Gastrocnemius medialis (tissue), 4 donors: ENCODE data around the gene UMAD1. TPM values are rescaled to one million over a fixed set of nuclear protein-coding genes. Genes with fewer than 3 reads are reported as not detected.
A peak's percentile ranks its signal among the peaks of the same experiment; 100 is the strongest.

Experiments
- ATAC-seq, 2 donors: fragments of 150-250 bp; one replicate each; pipeline ENCODE4 v1.9.1; 2016
- DNase-seq, 2 donors: peaks; one replicate each; pipeline ENCODE4 v3.0.0-alpha.2; 2019
- H3K27ac ChIP-seq, 4 donors: fragments of 200-600 bp; sonication (generic); 1 replicate in 1 of 4; 2 replicates in 3 of 4; pipeline ENCODE4 v1.5.1; 2016 to 2018; ENCODE audit warnings: mild to moderate bottlenecking in 2 of 4, moderate library complexity in 1 of 4
- H3K27me3 ChIP-seq, 3 donors: fragments of 200-600 bp; sonication (generic) in 2 of 3; 1 replicate in 1 of 3; 2 replicates in 2 of 3; pipeline versions ENCODE4 v1.5.1 to v1.6.0; 2016 to 2019; ENCODE audit warnings: mild to moderate bottlenecking in 1 of 3, moderate library complexity in 1 of 3
- H3K36me3 ChIP-seq, 2 donors: fragments of 200-600 bp; sonication (generic) in 1 of 2; one replicate each; pipeline ENCODE4 v1.5.1; 2017 to 2018
- H3K4me1 ChIP-seq, 2 donors: fragments of 200-600 bp; sonication (generic) in 1 of 2; one replicate each; pipeline ENCODE4 v1.5.1; 2016 to 2017; ENCODE audit warnings: mild to moderate bottlenecking in 2 of 2
- H3K4me3 ChIP-seq, 4 donors: fragments of 200-600 bp; sonication (generic) in 3 of 4; 1 replicate in 1 of 4; 2 replicates in 3 of 4; pipeline ENCODE4 v1.5.1; 2016 to 2019; ENCODE audit warnings: mild to moderate bottlenecking in 2 of 4
- H3K9me3 ChIP-seq, 3 donors: fragments of 200-600 bp; sonication (generic) in 2 of 3; 1 replicate in 1 of 3; 2 replicates in 2 of 3; pipeline ENCODE4 v1.5.1; 2016 to 2019
- POLR2A ChIP-seq, 2 donors: fragments of 450-650 bp; IDR thresholded peaks; one replicate each; pipeline ENCODE4 v1.6.1; 2017; ENCODE audit warnings: antibody characterized with exemption in 2 of 2, mild to moderate bottlenecking in 2 of 2, moderate library complexity in 2 of 2
- in situ Hi-C, 4 donors: fragments of 200-750 bp; cut with MboI; loops; one replicate each; pipeline versions ENCODE4 v1.15.0 to v1.8.0; 2017; ENCODE audit warnings: low sequenced_read_pairs in 4 of 4
- intact Hi-C: fragments of 100-400 bp; cut with DNase I; formaldehyde crosslinking; loops from one replicate; pipeline ENCODE4 v1.15.1; 2023; ENCODE audit warnings: low total_unique reads
- total RNA-seq, 4 donors: library from RNA; depleted of rRNA; stranded (reverse); fragments of >200 nt; gene quantifications; one replicate each; pipeline versions ENCODE4 v1.1.0 to v1.2.3, GENCODE V29; 2016
- TF ChIP-seq, protein P1 (sequence below), 5 experiments: fragments of 450-650 bp in 3 of 5; fragments of 200-600 bp in 2 of 5; sonication (generic) in 2 of 5; IDR thresholded peaks in 4 of 5; conservative IDR thresholded peaks in 1 of 5; 1 replicate in 4 of 5; 2 replicates in 1 of 5; pipeline ENCODE4 v1.5.1; 2016 to 2019; ENCODE audit warnings: antibody characterized with exemption in 5 of 5, mild to moderate bottlenecking in 3 of 5, moderate library complexity in 3 of 5

Gene UMAD1
- total RNA-seq, 4 donors from 2014 or later, result 10.2 to 16.0 (median 11.1) TPM

DNA sequence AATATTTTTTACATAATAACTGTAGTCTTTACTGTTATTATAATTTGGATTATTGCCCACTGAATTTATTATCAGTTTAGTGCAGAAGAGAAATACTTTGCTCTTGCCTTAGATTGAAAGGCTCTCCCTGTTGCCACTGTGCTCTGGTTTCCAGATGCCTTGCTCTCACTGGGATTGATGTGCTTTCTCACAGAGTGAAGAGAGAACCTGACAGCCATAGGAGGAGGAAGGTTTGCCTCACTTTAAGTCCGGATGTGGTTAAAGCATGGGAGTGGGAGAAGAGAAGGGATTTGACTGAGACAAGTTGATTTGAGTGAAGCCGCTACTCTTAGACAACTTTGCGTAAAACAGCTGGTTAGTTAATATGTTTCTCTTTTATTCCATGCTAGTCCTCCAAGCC is 146.0 kb downstream of the UMAD1 start:
- no peaks in the 10 kb centered on the region for H3K27me3 ChIP-seq
- DNase-seq, result no peak
- H3K9me3 ChIP-seq, result no peaks in the 10 kb centered on the region
- peaks cover 2 to 4% of the 10 kb centered on the region in 2 donors for H3K4me1 ChIP-seq
- no peak overlapping the region for H3K4me3 ChIP-seq
- intact Hi-C loops (no loop called here), in situ Hi-C loops (no loop called here)
- TF ChIP-seq, protein P1, sequence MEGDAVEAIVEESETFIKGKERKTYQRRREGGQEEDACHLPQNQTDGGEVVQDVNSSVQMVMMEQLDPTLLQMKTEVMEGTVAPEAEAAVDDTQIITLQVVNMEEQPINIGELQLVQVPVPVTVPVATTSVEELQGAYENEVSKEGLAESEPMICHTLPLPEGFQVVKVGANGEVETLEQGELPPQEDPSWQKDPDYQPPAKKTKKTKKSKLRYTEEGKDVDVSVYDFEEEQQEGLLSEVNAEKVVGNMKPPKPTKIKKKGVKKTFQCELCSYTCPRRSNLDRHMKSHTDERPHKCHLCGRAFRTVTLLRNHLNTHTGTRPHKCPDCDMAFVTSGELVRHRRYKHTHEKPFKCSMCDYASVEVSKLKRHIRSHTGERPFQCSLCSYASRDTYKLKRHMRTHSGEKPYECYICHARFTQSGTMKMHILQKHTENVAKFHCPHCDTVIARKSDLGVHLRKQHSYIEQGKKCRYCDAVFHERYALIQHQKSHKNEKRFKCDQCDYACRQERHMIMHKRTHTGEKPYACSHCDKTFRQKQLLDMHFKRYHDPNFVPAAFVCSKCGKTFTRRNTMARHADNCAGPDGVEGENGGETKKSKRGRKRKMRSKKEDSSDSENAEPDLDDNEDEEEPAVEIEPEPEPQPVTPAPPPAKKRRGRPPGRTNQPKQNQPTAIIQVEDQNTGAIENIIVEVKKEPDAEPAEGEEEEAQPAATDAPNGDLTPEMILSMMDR (IDR thresholded peaks at IDR 0.05 in 4 of 5, conservative IDR thresholded peaks at IDR 0.05 in 1 of 5), result no peak
- TF ChIP-seq POLR2A (IDR thresholded peaks at IDR 0.05), result no peak
- no peak for ATAC-seq
- no peak overlapping the region for H3K27ac ChIP-seq
- H3K36me3 ChIP-seq, result no peaks in the 10 kb centered on the region

DNA sequence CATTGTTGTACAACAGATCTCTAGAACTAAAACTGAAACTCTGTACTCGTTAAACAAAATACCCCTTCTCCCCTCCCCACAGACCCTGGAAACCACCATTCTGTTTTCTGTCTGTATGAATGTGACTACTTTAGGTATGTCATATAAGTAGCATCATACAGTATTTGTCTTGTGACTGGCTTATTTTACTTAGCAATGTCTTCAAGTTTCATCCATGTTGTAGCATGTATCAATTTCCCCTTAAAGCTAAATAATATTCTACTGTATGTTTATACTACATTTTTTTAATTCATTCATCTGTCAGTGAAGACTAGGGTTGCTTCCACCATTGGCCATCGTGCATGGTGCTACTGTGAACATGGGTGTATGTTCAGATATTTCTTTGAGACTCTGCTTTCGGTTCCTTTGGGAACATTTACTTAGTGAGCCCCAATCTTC is 149.0 kb downstream of the UMAD1 start:
- in situ Hi-C loops (no loop called here), intact Hi-C loops (no loop called here)
- no peak for ATAC-seq
- no peak overlapping the region for H3K27ac ChIP-seq
- no peaks in the 10 kb centered on the region for H3K9me3 ChIP-seq
- H3K36me3 ChIP-seq, result no peaks in the 10 kb centered on the region
- no peak overlapping the region for H3K4me3 ChIP-seq
- H3K4me1 ChIP-seq, result peaks cover 10 to 11% of the 10 kb centered on the region in 2 donors
- TF ChIP-seq, protein P1 (IDR thresholded peaks at IDR 0.05 in 4 of 5, conservative IDR thresholded peaks at IDR 0.05 in 1 of 5), result no peak
- TF ChIP-seq POLR2A (IDR thresholded peaks at IDR 0.05), result no peak
- DNase-seq, result no peak
- no peaks in the 10 kb centered on the region for H3K27me3 ChIP-seq

DNA sequence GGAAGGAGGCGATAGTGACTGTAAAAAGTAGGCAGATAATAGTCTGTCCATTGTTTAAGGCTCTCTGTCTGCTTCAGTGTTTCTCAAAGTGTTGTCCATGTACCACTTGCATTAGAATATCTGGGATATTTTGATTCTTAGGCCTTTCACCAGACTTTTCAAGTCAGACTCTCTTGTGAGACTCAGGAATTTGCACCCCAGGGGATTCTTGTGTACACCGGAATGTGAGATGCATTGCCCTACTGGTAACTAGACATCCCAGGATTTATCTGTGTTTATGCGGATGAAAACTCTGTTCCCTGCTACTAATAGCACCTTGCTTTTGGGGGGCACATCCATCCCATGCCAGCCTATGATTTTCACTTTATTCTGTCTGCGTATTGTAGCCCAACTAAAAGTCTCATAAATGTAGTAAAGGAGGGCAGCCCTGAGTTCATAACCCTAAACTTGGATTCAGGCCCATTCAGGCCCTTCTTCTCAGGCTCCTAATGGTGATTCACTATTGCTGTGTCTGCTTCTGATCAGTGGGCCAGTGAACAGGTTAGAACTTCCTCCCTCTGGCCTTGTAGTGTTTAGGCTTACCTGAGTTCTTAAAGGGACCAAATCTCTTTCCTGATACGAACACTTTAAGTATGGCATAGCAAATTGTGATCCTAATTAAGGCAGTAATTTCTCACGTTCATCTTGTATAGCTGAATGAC is 149.6 kb downstream of the UMAD1 start:
- Histone ChIP-seq H3K4me3 (no peak overlapping the region), H3K4me1 (peaks cover 10 to 11% of the 10 kb centered on the region in 2 donors), H3K27ac (no peak overlapping the region), H3K27me3 (no peaks in the 10 kb centered on the region), H3K36me3 (no peaks in the 10 kb centered on the region), H3K9me3 (no peaks in the 10 kb centered on the region)
- no peak for ATAC-seq
- no peak for DNase-seq
- in situ Hi-C loops, result no loop called here
- intact Hi-C loops, result no loop called here
- TF ChIP-seq, protein P1 (IDR thresholded peaks at IDR 0.05 in 4 of 5, conservative IDR thresholded peaks at IDR 0.05 in 1 of 5), result no peak
- TF ChIP-seq POLR2A (IDR thresholded peaks at IDR 0.05), result no peak

DNA sequence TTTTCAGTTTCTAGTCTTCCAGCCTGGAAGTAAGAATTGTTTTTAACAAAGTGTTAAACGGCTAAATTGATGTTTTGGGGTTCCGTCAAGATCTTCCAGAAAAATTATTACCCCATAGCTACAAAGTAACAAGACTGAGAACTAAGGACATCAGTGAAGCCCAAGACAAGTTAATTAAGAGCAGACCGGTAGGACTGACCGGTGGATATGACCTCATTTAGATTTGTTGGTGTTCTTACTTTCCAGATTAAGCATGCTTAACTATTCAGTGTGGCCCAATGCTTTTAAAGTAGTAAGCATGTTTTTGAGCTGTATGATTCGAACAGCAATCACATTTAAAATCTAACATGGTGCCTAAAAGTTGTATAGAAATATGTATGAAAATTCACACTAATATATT is 151.0 kb downstream of the UMAD1 start:
- peak overlapping the region in 1 of 4 donors; percentile 47 for H3K27ac ChIP-seq
- ATAC-seq (no peak), DNase-seq (no peak)
- no peaks in the 10 kb centered on the region for H3K27me3 ChIP-seq
- peaks cover 10 to 11% of the 10 kb centered on the region in 2 donors for H3K4me1 ChIP-seq
- TF ChIP-seq, protein P1 (IDR thresholded peaks at IDR 0.05 in 4 of 5, conservative IDR thresholded peaks at IDR 0.05 in 1 of 5), result no peak
- TF ChIP-seq POLR2A (IDR thresholded peaks at IDR 0.05), result no peak
- H3K36me3 ChIP-seq, result no peaks in the 10 kb centered on the region
- H3K9me3 ChIP-seq, result no peaks in the 10 kb centered on the region
- no peak overlapping the region for H3K4me3 ChIP-seq
- in situ Hi-C loops (no loop called here), intact Hi-C loops (no loop called here)
